B cell (primary cell): ENCODE measurements around the gene ERI3. TPM values are rescaled to one million over a fixed set of nuclear protein-coding genes. Genes with fewer than 3 reads are reported as not detected.

Experiments used
- ATAC-seq: fragments of 200-7000 bp; cut with Tn5 transposase; one replicate; pipeline ENCODE4 v1.10.0; 2021; ENCODE audit warnings: low read depth, mild to moderate bottlenecking, moderate number of reproducible peaks, moderate library complexity
- CTCF ChIA-PET: fragments of 350-600 bp; sonication (Branson Sonifier 250); formaldehyde crosslinking; loops from one replicate; lab custom pipeline; 2021; ENCODE audit warnings: antibody characterized with exemption, inconsistent platforms; lab: Charles Lee
- POLR2A ChIA-PET: fragments of 350-600 bp; sonication (Branson Sonifier 250); formaldehyde crosslinking; loops from one replicate; lab custom pipeline; 2021; ENCODE audit warnings: antibody characterized with exemption; lab: Charles Lee
- DNase-seq: peaks from one replicate; pipeline ENCODE4 v3.0.0; 2013
- H2AFZ ChIP-seq: 2 replicates; pipeline ENCODE4 v1.6.1; 2012; ENCODE audit warnings: mild to moderate bottlenecking, low read depth, low read length; ENCODE audit not compliant: insufficient read depth, poor library complexity, severe bottlenecking
- H3K27ac ChIP-seq, 2 donors: 1 replicate in 1 of 2; 2 replicates in 1 of 2; pipeline ENCODE4 v1.5.1; 2012 to 2013; ENCODE audit warnings: low read length in 2 of 2, mild to moderate bottlenecking in 2 of 2, moderate library complexity in 1 of 2
- H3K27me3 ChIP-seq, 4 experiments: fragments of 200-600 bp in 1 of 4; sonication (generic) in 1 of 4; replicated peaks in 1 of 4; 1 replicate in 2 of 4; 2 replicates in 2 of 4; pipeline versions ENCODE4 v1.6.1 to v1.7.0; 2013 to 2016; ENCODE audit warnings: low read length in 3 of 4, mild to moderate bottlenecking in 2 of 4, mixed read lengths in 1 of 4, moderate library complexity in 1 of 4; ENCODE audit not compliant: insufficient read depth in 4 of 4, control insufficient read depth in 3 of 4; ENCODE audit errors: control extremely low read depth in 1 of 4
- H3K36me3 ChIP-seq, 2 experiments: replicated peaks in 1 of 2; 1 replicate in 1 of 2; 2 replicates in 1 of 2; pipeline versions ENCODE4 v1.6.1 to v1.7.1; 2013; ENCODE audit warnings: low read length in 1 of 2; ENCODE audit not compliant: insufficient read depth in 2 of 2, control insufficient read depth in 1 of 2; ENCODE audit errors: control extremely low read depth in 1 of 2, extremely low read depth in 1 of 2
- H3K4me1 ChIP-seq, 2 donors: fragments of 200-600 bp in 1 of 2; sonication (generic) in 1 of 2; 1 replicate in 1 of 2; 2 replicates in 1 of 2; pipeline versions ENCODE4 v1.5.1 to v1.6.1; 2013 to 2017; ENCODE audit warnings: low read length in 2 of 2; ENCODE audit not compliant: control insufficient read depth in 2 of 2, insufficient read depth in 2 of 2
- H3K4me2 ChIP-seq: replicated peaks from 2 replicates; pipeline ENCODE3; 2012; ENCODE audit warnings: mild to moderate bottlenecking, low read depth, low read length; ENCODE audit not compliant: poor library complexity, severe bottlenecking
- H3K4me3 ChIP-seq, 5 experiments: fragments of 200-600 bp in 1 of 5; sonication (generic) in 1 of 5; 1 replicate in 3 of 5; 2 replicates in 2 of 5; pipeline versions ENCODE4 v1.5.1 to v1.7.0; 2011 to 2016; ENCODE audit warnings: low read length in 4 of 5, mild to moderate bottlenecking in 4 of 5, low read depth in 2 of 5, control low read depth in 1 of 5, moderate library complexity in 1 of 5; ENCODE audit not compliant: insufficient read depth in 1 of 5; ENCODE audit errors: control extremely low read depth in 1 of 5, extremely low read depth in 1 of 5
- H3K79me2 ChIP-seq: fragments of 200-600 bp; sonication (generic); one replicate; pipeline ENCODE4 v1.6.0; 2016; ENCODE audit warnings: low read length; ENCODE audit not compliant: control insufficient read depth, insufficient read depth
- H3K9ac ChIP-seq: fragments of 200-600 bp; sonication (generic); 2 replicates; pipeline ENCODE4 v1.6.1; 2017; ENCODE audit warnings: mild to moderate bottlenecking, low read length, moderate library complexity
- H3K9me3 ChIP-seq, 3 donors: one replicate each; pipeline versions ENCODE4 v1.6.1 to v1.7.1; 2013; ENCODE audit warnings: low read length in 2 of 3; ENCODE audit not compliant: control insufficient read depth in 2 of 3, insufficient read depth in 1 of 3; ENCODE audit errors: control extremely low read depth in 1 of 3
- H4K20me1 ChIP-seq: 2 replicates; pipeline ENCODE4 v1.6.0; 2012; ENCODE audit warnings: mild to moderate bottlenecking, low read length; ENCODE audit not compliant: insufficient read depth, control insufficient read depth, poor library complexity, severe bottlenecking
- H3K27ac Mint-ChIP-seq: one replicate; pipeline ENCODE4 v1.8.0; 2021; ENCODE audit warnings: mixed read lengths
- H3K27me3 Mint-ChIP-seq: one replicate; pipeline ENCODE4 v1.8.0; 2021; ENCODE audit warnings: mixed read lengths
- H3K4me1 Mint-ChIP-seq: one replicate; pipeline ENCODE4 v1.8.0; 2021; ENCODE audit warnings: mixed read lengths
- H3K4me3 Mint-ChIP-seq: one replicate; pipeline ENCODE4 v1.8.0; 2021; ENCODE audit warnings: mixed read lengths
- H3K9me3 Mint-ChIP-seq: one replicate; pipeline ENCODE4 v1.8.0; 2022; ENCODE audit warnings: mixed read lengths; ENCODE audit not compliant: insufficient read depth
- CTCF ChIP-seq: fragments of 200-600 bp; IDR thresholded peaks from one replicate; pipeline ENCODE4 v1.8.0; 2022; ENCODE audit warnings: antibody characterized with exemption, mild to moderate bottlenecking
- EZH2 ChIP-seq: IDR thresholded peaks from 2 replicates; pipeline ENCODE4 v1.6.1; 2012; ENCODE audit warnings: borderline replicate concordance, low read depth, mild to moderate bottlenecking, moderate library complexity, low read length; ENCODE audit not compliant: insufficient read depth, poor library complexity, severe bottlenecking
- WGBS: methylation state at CpG from one replicate; pipeline ENCODE4 v1.1.5; 2013; ENCODE audit warnings: missing lambda C conversion rate; ENCODE audit not compliant: insufficient coverage; 5-methylcytosine and 5-hydroxymethylcytosine counted together
- intact Hi-C: fragments of 100-400 bp; cut with micrococcal nuclease; formaldehyde crosslinking; loops from one replicate; pipeline ENCODE4 v1.10.0; 2022
- polyA plus RNA-seq: library from polyadenylated mRNA; depleted of rRNA; stranded (reverse); fragments of >200 nt; gene quantifications from 2 replicates; pipeline ENCODE4 v1.2.3, GENCODE V29; 2012
- total RNA-seq, 2 donors: library from RNA; stranded (reverse); fragments of 120-200 nt in 1 of 2; gene quantifications; 1 replicate in 1 of 2; 2 replicates in 1 of 2; pipeline versions ENCODE4 v1.2.3 to v1.2.4, GENCODE V29; 2013 to 2022

Gene ERI3
- total and polyA plus RNA-seq, 2 donors (not counting 1 experiment from before 2014, with no cell fraction given) = 37.5 to 53.9 TPM

- peaks cover 0 to 35% of the 10 kb centered on the region in 2 experiments for H3K36me3 ChIP-seq
- no peak for ATAC-seq
- DNase-seq = no peak
- no peaks in the 10 kb centered on the region for H3K4me1 ChIP-seq
- no peaks in the 10 kb centered on the region for H3K27me3 Mint-ChIP-seq
- H3K4me2 ChIP-seq = no peak overlapping the region
- H3K27me3 ChIP-seq = no peaks in the 10 kb centered on the region
- no peaks in the 10 kb centered on the region for H4K20me1 ChIP-seq
- H3K79me2 ChIP-seq = no peaks in the 10 kb centered on the region
- no peak overlapping the region for H2AFZ ChIP-seq
- ChIA-PET POLR2A (no interaction called here), CTCF (no interaction called here)
- H3K9me3 Mint-ChIP-seq = no peaks in the 10 kb centered on the region
- H3K27ac ChIP-seq = no peak overlapping the region
- no peak overlapping the region for H3K27ac Mint-ChIP-seq
- no peaks in the 10 kb centered on the region for H3K9me3 ChIP-seq
- no peak overlapping the region for H3K9ac ChIP-seq
- H3K4me3 ChIP-seq = no peak overlapping the region
- no peak overlapping the region for H3K4me3 Mint-ChIP-seq
- TF ChIP-seq EZH2 (no peak), CTCF (no peak)
- peaks cover 3% of the 10 kb centered on the region for H3K4me1 Mint-ChIP-seq
- 100% methylated on average over 2 of the region's 3 CpGs for WGBS
- intact Hi-C loops = no loop called here
Measured at GRCh38 chr1:44283524-44284173, 71.4 kb downstream of the ERI3 start.

- H3K9me3 Mint-ChIP-seq = no peaks in the 10 kb centered on the region
- Histone ChIP-seq H3K4me2 (no peak overlapping the region), H3K27me3 (no peaks in the 10 kb centered on the region), H3K9ac (no peak overlapping the region), H3K36me3 (peaks cover 0 to 35% of the 10 kb centered on the region in 2 experiments), H4K20me1 (no peaks in the 10 kb centered on the region), H3K4me1 (no peaks in the 10 kb centered on the region), H3K79me2 (no peaks in the 10 kb centered on the region), H3K4me3 (no peak overlapping the region), H2AFZ (no peak overlapping the region), H3K27ac (no peak overlapping the region), H3K9me3 (no peaks in the 10 kb centered on the region)
- no peaks in the 10 kb centered on the region for H3K27me3 Mint-ChIP-seq
- ChIA-PET POLR2A (no interaction called here), CTCF (no interaction called here)
- H3K27ac Mint-ChIP-seq = no peak overlapping the region
- ATAC-seq = no peak
- H3K4me1 Mint-ChIP-seq = peaks cover 3% of the 10 kb centered on the region
- 91% methylated on average over 8 of the region's 8 CpGs for WGBS
- no peak overlapping the region for H3K4me3 Mint-ChIP-seq
- intact Hi-C loops = no loop called here
- no peak for TF ChIP-seq CTCF
- no peak for TF ChIP-seq EZH2
- DNase-seq = no peak
Measured at GRCh38 chr1:44282704-44283426, 72.2 kb downstream of the ERI3 start.
